K562 (cell line): ENCODE data around the gene TSPAN15. TPM values are rescaled to one million over a fixed set of nuclear protein-coding genes. Genes with fewer than 3 reads are reported as not detected.

Experiments
- NR4A1 ChIP-seq, 2 experiments: fragments of 250-450 bp in 1 of 2; fragments of 450-650 bp in 1 of 2; sonication (Bioruptor Pico) in 1 of 2; IDR thresholded peaks; 2 replicates each; pipeline versions ENCODE4 v1.4.0 to v1.6.1; 2016 to 2020; ENCODE audit warnings: mild to moderate bottlenecking in 2 of 2, missing compliant biosample characterization in 1 of 2, missing genetic modification characterization in 1 of 2, moderate library complexity in 1 of 2
- NRF1 ChIP-seq, 2 experiments: fragments of 450-650 bp; IDR thresholded peaks in 1 of 2; conservative IDR thresholded peaks in 1 of 2; 2 replicates each; pipeline ENCODE4 v1.6.1; 2014; ENCODE audit warnings: mild to moderate bottlenecking in 2 of 2
- RAD51 ChIP-seq: fragments of 450-650 bp; IDR thresholded peaks from 2 replicates; pipeline ENCODE4 v1.7.1; 2016; ENCODE audit warnings: low read depth, mild to moderate bottlenecking, borderline replicate concordance
- SP2 ChIP-seq: IDR thresholded peaks from 2 replicates; pipeline ENCODE4 v1.6.1; 2011; ENCODE audit warnings: mild to moderate bottlenecking, low read depth, low read length, moderate library complexity; ENCODE audit not compliant: poor library complexity, severe bottlenecking; ENCODE audit errors: extremely low read depth
- TARDBP ChIP-seq: fragments of 450-650 bp; IDR thresholded peaks from 2 replicates; pipeline ENCODE4 v1.6.1; 2016
- polyA plus RNA-seq, 8 experiments: library from polyadenylated mRNA; depleted of rRNA in 4 of 8; stranded (reverse) in 5 of 8; unstranded in 3 of 8; fragments of >200 nt; fragmentation: Nextera tagmentation in 2 of 8; fragmentation: Illumina TruSeq in 1 of 8; extraction: Ambion mirVana in 2 of 8; extraction: Trizol in 1 of 8; gene quantifications; 2 replicates each; pipeline versions ENCODE4 v1.2.1 to v1.2.3, GENCODE V29; 2011 to 2014; ENCODE audit warnings: inconsistent platforms in 1 of 8, missing spikeins in 1 of 8
- total RNA-seq, 7 experiments: library from RNA; depleted of rRNA in 6 of 7; stranded (reverse); fragments of >200 nt in 6 of 7; fragmentation: Illumina TruSeq in 2 of 7; extraction: Trizol in 2 of 7; gene quantifications; 2 replicates each; pipeline versions ENCODE4 v1.2.1 to v1.2.3, GENCODE V29; 2011 to 2021; ENCODE audit warnings: low replicate concordance in 1 of 7
- TF ChIP-seq, protein P1 (sequence below): fragments of 450-650 bp; IDR thresholded peaks from 2 replicates; pipeline ENCODE4 v1.6.1; 2016; ENCODE audit warnings: mild to moderate bottlenecking, moderate library complexity
- TF ChIP-seq, protein P2 (sequence below), 2 experiments: fragments of 450-650 bp; conservative IDR thresholded peaks; 2 replicates each; pipeline ENCODE4 v1.6.1; 2017; ENCODE audit warnings: mild to moderate bottlenecking in 2 of 2, moderate library complexity in 2 of 2
- TF ChIP-seq, protein P3 (sequence below), 2 experiments: fragments of 250-450 bp in 1 of 2; fragments of 450-650 bp in 1 of 2; sonication (Bioruptor Pico) in 1 of 2; IDR thresholded peaks; 2 replicates each; pipeline versions ENCODE4 v1.6.1 to v1.8.0; 2016 to 2021; ENCODE audit warnings: mild to moderate bottlenecking in 2 of 2, moderate library complexity in 2 of 2, missing compliant biosample characterization in 1 of 2, missing genetic modification characterization in 1 of 2
- TF ChIP-seq, protein P4 (sequence below): fragments of 450-650 bp; IDR thresholded peaks from 2 replicates; pipeline ENCODE4 v1.6.1; 2014; ENCODE audit warnings: low read depth, mild to moderate bottlenecking, moderate library complexity, borderline replicate concordance

TSPAN15 gene
- total and polyA plus RNA-seq, 9 of the 15 experiments (the other 6 are each of a cell fraction or from before 2014, with no cell fraction given), result 0.33 to 1.0 (median 0.45) TPM; not detected in 2

DNA sequence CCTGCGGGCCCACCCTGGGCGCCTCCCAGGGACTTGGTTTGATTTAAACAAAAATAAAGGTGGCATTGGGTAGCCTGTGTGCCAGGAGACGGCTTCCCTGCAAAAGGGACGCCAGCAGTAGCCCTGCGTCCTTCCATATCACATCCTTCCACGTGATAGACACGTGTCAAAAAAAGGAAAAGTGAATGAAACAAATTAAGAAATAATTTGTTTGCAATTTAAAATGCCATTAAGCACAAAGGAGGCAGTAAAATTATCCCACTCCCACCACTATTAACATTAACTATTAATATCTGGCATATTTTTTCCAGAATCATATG lies 42.1 kb upstream of the TSPAN15 start (continued):
- TF ChIP-seq, protein P1, sequence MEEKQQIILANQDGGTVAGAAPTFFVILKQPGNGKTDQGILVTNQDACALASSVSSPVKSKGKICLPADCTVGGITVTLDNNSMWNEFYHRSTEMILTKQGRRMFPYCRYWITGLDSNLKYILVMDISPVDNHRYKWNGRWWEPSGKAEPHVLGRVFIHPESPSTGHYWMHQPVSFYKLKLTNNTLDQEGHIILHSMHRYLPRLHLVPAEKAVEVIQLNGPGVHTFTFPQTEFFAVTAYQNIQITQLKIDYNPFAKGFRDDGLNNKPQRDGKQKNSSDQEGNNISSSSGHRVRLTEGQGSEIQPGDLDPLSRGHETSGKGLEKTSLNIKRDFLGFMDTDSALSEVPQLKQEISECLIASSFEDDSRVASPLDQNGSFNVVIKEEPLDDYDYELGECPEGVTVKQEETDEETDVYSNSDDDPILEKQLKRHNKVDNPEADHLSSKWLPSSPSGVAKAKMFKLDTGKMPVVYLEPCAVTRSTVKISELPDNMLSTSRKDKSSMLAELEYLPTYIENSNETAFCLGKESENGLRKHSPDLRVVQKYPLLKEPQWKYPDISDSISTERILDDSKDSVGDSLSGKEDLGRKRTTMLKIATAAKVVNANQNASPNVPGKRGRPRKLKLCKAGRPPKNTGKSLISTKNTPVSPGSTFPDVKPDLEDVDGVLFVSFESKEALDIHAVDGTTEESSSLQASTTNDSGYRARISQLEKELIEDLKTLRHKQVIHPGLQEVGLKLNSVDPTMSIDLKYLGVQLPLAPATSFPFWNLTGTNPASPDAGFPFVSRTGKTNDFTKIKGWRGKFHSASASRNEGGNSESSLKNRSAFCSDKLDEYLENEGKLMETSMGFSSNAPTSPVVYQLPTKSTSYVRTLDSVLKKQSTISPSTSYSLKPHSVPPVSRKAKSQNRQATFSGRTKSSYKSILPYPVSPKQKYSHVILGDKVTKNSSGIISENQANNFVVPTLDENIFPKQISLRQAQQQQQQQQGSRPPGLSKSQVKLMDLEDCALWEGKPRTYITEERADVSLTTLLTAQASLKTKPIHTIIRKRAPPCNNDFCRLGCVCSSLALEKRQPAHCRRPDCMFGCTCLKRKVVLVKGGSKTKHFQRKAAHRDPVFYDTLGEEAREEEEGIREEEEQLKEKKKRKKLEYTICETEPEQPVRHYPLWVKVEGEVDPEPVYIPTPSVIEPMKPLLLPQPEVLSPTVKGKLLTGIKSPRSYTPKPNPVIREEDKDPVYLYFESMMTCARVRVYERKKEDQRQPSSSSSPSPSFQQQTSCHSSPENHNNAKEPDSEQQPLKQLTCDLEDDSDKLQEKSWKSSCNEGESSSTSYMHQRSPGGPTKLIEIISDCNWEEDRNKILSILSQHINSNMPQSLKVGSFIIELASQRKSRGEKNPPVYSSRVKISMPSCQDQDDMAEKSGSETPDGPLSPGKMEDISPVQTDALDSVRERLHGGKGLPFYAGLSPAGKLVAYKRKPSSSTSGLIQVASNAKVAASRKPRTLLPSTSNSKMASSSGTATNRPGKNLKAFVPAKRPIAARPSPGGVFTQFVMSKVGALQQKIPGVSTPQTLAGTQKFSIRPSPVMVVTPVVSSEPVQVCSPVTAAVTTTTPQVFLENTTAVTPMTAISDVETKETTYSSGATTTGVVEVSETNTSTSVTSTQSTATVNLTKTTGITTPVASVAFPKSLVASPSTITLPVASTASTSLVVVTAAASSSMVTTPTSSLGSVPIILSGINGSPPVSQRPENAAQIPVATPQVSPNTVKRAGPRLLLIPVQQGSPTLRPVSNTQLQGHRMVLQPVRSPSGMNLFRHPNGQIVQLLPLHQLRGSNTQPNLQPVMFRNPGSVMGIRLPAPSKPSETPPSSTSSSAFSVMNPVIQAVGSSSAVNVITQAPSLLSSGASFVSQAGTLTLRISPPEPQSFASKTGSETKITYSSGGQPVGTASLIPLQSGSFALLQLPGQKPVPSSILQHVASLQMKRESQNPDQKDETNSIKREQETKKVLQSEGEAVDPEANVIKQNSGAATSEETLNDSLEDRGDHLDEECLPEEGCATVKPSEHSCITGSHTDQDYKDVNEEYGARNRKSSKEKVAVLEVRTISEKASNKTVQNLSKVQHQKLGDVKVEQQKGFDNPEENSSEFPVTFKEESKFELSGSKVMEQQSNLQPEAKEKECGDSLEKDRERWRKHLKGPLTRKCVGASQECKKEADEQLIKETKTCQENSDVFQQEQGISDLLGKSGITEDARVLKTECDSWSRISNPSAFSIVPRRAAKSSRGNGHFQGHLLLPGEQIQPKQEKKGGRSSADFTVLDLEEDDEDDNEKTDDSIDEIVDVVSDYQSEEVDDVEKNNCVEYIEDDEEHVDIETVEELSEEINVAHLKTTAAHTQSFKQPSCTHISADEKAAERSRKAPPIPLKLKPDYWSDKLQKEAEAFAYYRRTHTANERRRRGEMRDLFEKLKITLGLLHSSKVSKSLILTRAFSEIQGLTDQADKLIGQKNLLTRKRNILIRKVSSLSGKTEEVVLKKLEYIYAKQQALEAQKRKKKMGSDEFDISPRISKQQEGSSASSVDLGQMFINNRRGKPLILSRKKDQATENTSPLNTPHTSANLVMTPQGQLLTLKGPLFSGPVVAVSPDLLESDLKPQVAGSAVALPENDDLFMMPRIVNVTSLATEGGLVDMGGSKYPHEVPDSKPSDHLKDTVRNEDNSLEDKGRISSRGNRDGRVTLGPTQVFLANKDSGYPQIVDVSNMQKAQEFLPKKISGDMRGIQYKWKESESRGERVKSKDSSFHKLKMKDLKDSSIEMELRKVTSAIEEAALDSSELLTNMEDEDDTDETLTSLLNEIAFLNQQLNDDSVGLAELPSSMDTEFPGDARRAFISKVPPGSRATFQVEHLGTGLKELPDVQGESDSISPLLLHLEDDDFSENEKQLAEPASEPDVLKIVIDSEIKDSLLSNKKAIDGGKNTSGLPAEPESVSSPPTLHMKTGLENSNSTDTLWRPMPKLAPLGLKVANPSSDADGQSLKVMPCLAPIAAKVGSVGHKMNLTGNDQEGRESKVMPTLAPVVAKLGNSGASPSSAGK, result peak; percentile 49
- TF ChIP-seq, protein P2, sequence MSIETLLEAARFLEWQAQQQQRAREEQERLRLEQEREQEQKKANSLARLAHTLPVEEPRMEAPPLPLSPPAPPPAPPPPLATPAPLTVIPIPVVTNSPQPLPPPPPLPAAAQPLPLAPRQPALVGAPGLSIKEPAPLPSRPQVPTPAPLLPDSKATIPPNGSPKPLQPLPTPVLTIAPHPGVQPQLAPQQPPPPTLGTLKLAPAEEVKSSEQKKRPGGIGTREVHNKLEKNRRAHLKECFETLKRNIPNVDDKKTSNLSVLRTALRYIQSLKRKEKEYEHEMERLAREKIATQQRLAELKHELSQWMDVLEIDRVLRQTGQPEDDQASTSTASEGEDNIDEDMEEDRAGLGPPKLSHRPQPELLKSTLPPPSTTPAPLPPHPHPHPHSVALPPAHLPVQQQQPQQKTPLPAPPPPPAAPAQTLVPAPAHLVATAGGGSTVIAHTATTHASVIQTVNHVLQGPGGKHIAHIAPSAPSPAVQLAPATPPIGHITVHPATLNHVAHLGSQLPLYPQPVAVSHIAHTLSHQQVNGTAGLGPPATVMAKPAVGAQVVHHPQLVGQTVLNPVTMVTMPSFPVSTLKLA (conservative IDR thresholded peaks at IDR 0.05), result peak; percentile 25 to 39; a peak in 1 of 4 replicates
- TF ChIP-seq SP2 (no peak), NRF1 (conservative IDR thresholded peaks at IDR 0.05 in 1 of 2, IDR thresholded peaks at IDR 0.05 in 1 of 2) (0 out of 4 replicates have a peak, but pooled peaks of 1 of the 2 experiments have one; percentile 5), RAD51 (peak; percentile 39; the same call in 1 of the 2 replicates), NR4A1 (CRISPR knock-in tag; IDR thresholded peaks at IDR 0.05) (no peak), NR4A1 (tag; IDR thresholded peaks at IDR 0.05) (0 out of 2 replicates have a peak, but pooled peaks have one; percentile 2), TARDBP (0 out of 2 replicates have a peak, but pooled peaks have one; percentile 0)
- TF ChIP-seq, protein P3, sequence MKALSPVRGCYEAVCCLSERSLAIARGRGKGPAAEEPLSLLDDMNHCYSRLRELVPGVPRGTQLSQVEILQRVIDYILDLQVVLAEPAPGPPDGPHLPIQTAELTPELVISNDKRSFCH (CRISPR knock-in tag; IDR thresholded peaks at IDR 0.05), result no peak
- TF ChIP-seq, protein P3 (tag; IDR thresholded peaks at IDR 0.05), result 0 out of 2 replicates have a peak, but pooled peaks have one; percentile 58
- TF ChIP-seq, protein P4, sequence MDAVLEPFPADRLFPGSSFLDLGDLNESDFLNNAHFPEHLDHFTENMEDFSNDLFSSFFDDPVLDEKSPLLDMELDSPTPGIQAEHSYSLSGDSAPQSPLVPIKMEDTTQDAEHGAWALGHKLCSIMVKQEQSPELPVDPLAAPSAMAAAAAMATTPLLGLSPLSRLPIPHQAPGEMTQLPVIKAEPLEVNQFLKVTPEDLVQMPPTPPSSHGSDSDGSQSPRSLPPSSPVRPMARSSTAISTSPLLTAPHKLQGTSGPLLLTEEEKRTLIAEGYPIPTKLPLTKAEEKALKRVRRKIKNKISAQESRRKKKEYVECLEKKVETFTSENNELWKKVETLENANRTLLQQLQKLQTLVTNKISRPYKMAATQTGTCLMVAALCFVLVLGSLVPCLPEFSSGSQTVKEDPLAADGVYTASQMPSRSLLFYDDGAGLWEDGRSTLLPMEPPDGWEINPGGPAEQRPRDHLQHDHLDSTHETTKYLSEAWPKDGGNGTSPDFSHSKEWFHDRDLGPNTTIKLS, result peak; percentile 25; the same call in 1 of the 2 replicates
